Endometrium (tissue), 2 donors: ENCODE data around the gene ALOX5.
"Not testable (repeated sequence)": the region's sequence is repeated elsewhere in the genome, so short reads cannot be mapped to it uniquely, and the experiment has no call there.

ENCODE experiments used
- FAIRE-seq: peaks from 2 replicates; lab custom pipeline; 2012; peaks lifted over from hg19 to GRCh38; lab: Jason Lieb, UNC
- donor health status: control.
- donor health status: control.

Gene ALOX5

GRCh38 chr10:45468079-45468478 is 94.1 kb downstream of the ALOX5 start:
- FAIRE-seq, result no peak

GRCh38 chr10:45470098-45471012 is 96.3 kb downstream of the ALOX5 start:
- no peak for FAIRE-seq

GRCh38 chr10:45471059-45471458 is 97.0 kb downstream of the ALOX5 start:
- FAIRE-seq, result no peak

- no peak for FAIRE-seq
These were observed 97.7 kb downstream of the ALOX5 start for GRCh38 chr10:45471531-45472310.

GRCh38 chr10:45473126-45473525 is 99.1 kb downstream of the ALOX5 start:
- FAIRE-seq, result no peak

- FAIRE-seq, result peak; percentile 4
These were observed 102.5 kb downstream of the ALOX5 start for GRCh38 chr10:45476559-45476958.

GRCh38 chr10:45480294-45480693 is 106.3 kb downstream of the ALOX5 start:
- no peak for FAIRE-seq

- not testable (repeated sequence) for FAIRE-seq
These were observed 107.1 kb downstream of the ALOX5 start for GRCh38 chr10:45481100-45481499.

- no peak for FAIRE-seq
These were observed 109.0 kb downstream of the ALOX5 start for GRCh38 chr10:45483002-45483401.

- FAIRE-seq, result no peak
These were observed 113.7 kb downstream of the ALOX5 start for GRCh38 chr10:45487735-45488134.

GRCh38 chr10:45488365-45488764 is 114.3 kb downstream of the ALOX5 start:
- FAIRE-seq, result no peak

- no peak for FAIRE-seq
These were observed 116.3 kb downstream of the ALOX5 start for GRCh38 chr10:45490277-45490676.

GRCh38 chr10:45491061-45491460 is 117.0 kb downstream of the ALOX5 start:
- no peak for FAIRE-seq
